ENCODE measurements around the gene PRRC2B.
"Not testable (repeated sequence)": the region's sequence is repeated elsewhere in the genome, so short reads cannot be mapped to it uniquely, and the experiment has no call there.

Gene PRRC2B

GRCh38 chr9:131393622-131394463 is at the start of gene PRRC2B:
TSS of gene PRRC2B (plus strand) at chr9:131394086. CDS start at chr9:131430145, 36,059 bp downstream.
- DNase-seq (ENCODE audit: low read depth in 2 of 2), result peak; percentile 63 to 71

GRCh38 chr9:131344931-131345535 is 48.9 kb upstream of the PRRC2B start:
- not testable (repeated sequence) for DNase-seq (ENCODE audit: low read depth in 2 of 2)

- DNase-seq (ENCODE audit: low read depth in 2 of 2), result no peak
These were observed 47.3 kb upstream of the PRRC2B start for GRCh38 chr9:131346559-131346958.

- no peak for DNase-seq (ENCODE audit: low read depth in 2 of 2)
These were observed 46.4 kb upstream of the PRRC2B start for GRCh38 chr9:131347376-131348020.

GRCh38 chr9:131348631-131349521 is 45.0 kb upstream of the PRRC2B start:
- no peak for DNase-seq (ENCODE audit: low read depth in 2 of 2)

GRCh38 chr9:131349522-131349880 is 44.4 kb upstream of the PRRC2B start:
- no peak for DNase-seq (ENCODE audit: low read depth in 2 of 2)

- peak; percentile 69 to 83 for DNase-seq (ENCODE audit: low read depth in 2 of 2)
These were observed 43.9 kb upstream of the PRRC2B start for GRCh38 chr9:131349881-131350563.

GRCh38 chr9:131356479-131356878 is 37.4 kb upstream of the PRRC2B start:
- DNase-seq (ENCODE audit: low read depth in 2 of 2), result not testable (repeated sequence)

GRCh38 chr9:131358556-131358955 is 35.3 kb upstream of the PRRC2B start:
- DNase-seq (ENCODE audit: low read depth in 2 of 2), result no peak

GRCh38 chr9:131361202-131361833 is 32.6 kb upstream of the PRRC2B start:
- DNase-seq (ENCODE audit: low read depth in 2 of 2), result no peak

GRCh38 chr9:131365546-131365945 is 28.3 kb upstream of the PRRC2B start:
- no peak for DNase-seq (ENCODE audit: low read depth in 2 of 2)

- DNase-seq (ENCODE audit: low read depth in 2 of 2), result no peak
These were observed 27.0 kb upstream of the PRRC2B start for GRCh38 chr9:131366761-131367401.

GRCh38 chr9:131367450-131367849 is 26.4 kb upstream of the PRRC2B start:
- DNase-seq (ENCODE audit: low read depth in 2 of 2), result no peak

- DNase-seq (ENCODE audit: low read depth in 2 of 2), result no peak
These were observed 23.2 kb upstream of the PRRC2B start for GRCh38 chr9:131370638-131371037.

GRCh38 chr9:131372599-131372973 is 21.3 kb upstream of the PRRC2B start:
- not testable (repeated sequence) for DNase-seq (ENCODE audit: low read depth in 2 of 2)

- not testable (repeated sequence) for DNase-seq (ENCODE audit: low read depth in 2 of 2)
These were observed 19.2 kb upstream of the PRRC2B start for GRCh38 chr9:131374638-131375037.

- DNase-seq (ENCODE audit: low read depth in 2 of 2), result no peak
These were observed 14.8 kb upstream of the PRRC2B start for GRCh38 chr9:131379056-131379455.

- DNase-seq (ENCODE audit: low read depth in 2 of 2), result no peak
These were observed 10.8 kb upstream of the PRRC2B start for GRCh38 chr9:131382850-131383729.

- DNase-seq (ENCODE audit: low read depth in 2 of 2), result no peak
These were observed 8.6 kb upstream of the PRRC2B start for GRCh38 chr9:131385296-131385695.

Measured in stimulated activated CD8-positive, alpha-beta memory T cell treated with anti-CD3 and anti-CD28 coated beads, Interleukin-7, amount 100 ng/mL, for 1 hour (primary cell).